Sigmoid colon (tissue), 4 donors: ENCODE measurements around the gene MTERF2.

ENCODE experiments used
- CTCF ChIP-seq, 4 experiments: fragments of 450-650 bp in 3 of 4; fragments of 200-600 bp in 1 of 4; IDR thresholded peaks; one replicate each; pipeline ENCODE4 v1.5.1; 2016 to 2019; ENCODE audit warnings: antibody characterized with exemption in 4 of 4, mild to moderate bottlenecking in 3 of 4, moderate library complexity in 2 of 4
- EP300 ChIP-seq, 4 donors: sonication (generic); formaldehyde crosslinking; IDR thresholded peaks; one replicate each; pipeline ENCODE4 v1.6.1; 2017; ENCODE audit warnings: antibody characterized with exemption in 4 of 4
- POLR2A ChIP-seq, 2 donors: fragments of 450-650 bp; IDR thresholded peaks; one replicate each; pipeline ENCODE4 v1.6.1; 2016; ENCODE audit warnings: antibody characterized with exemption in 2 of 2, mild to moderate bottlenecking in 2 of 2, moderate library complexity in 2 of 2
- POLR2AphosphoS5 ChIP-seq, 4 donors: sonication (generic); formaldehyde crosslinking; IDR thresholded peaks; one replicate each; pipeline ENCODE4 v1.6.1; 2017; ENCODE audit warnings: antibody characterized with exemption in 4 of 4

- no peak for TF ChIP-seq CTCF (IDR thresholded peaks at IDR 0.05)
- no peak for TF ChIP-seq POLR2A (IDR thresholded peaks at IDR 0.05)
- TF ChIP-seq POLR2AphosphoS5 (IDR thresholded peaks at IDR 0.05) = no peak
- TF ChIP-seq EP300 (IDR thresholded peaks at IDR 0.05) = no peak
These were observed 30.1 kb upstream of the MTERF2 start for GRCh38 chr12:107017042-107017441.
